ENCODE data around the gene WNT5B. TPM values are rescaled to one million over a fixed set of nuclear protein-coding genes. Genes with fewer than 3 reads are reported as not detected.
A peak's percentile ranks its signal among the peaks of the same experiment; 100 is the strongest.

The WNT5B gene
- total RNA-seq (2014; rRNA removed; shearing (Covaris generic)) = 8.0 and 13.5 TPM in 2 replicates

GRCh38 chr12:1628666-1629337 is at the start of gene WNT5B:
Gene WNT5B, plus strand, starts transcription at chr12:1629231. Its CDS starts 2,124 bp downstream, at chr12:1631355.
- DNase-seq (ENCODE audit: low spot score) = no peak
- in situ Hi-C loops (cut with HindIII; ENCODE audit: low sequenced_read_pairs) = loop anchor here (25.0 kb wide), 1 partner anchor 158 kb away; no protein-coding TSS in a partner anchor

GRCh38 chr12:1579651-1580435 is 49.2 kb upstream of the WNT5B start:
- in situ Hi-C loops (cut with HindIII; ENCODE audit: low sequenced_read_pairs) = no loop called here

GRCh38 chr12:1580526-1580925 is 48.5 kb upstream of the WNT5B start:
- DNase-seq (ENCODE audit: low spot score) = no peak
- in situ Hi-C loops (cut with HindIII; ENCODE audit: low sequenced_read_pairs) = no loop called here

More at GRCh38 chr12:1579651-1580435, 49.2 kb upstream of the WNT5B start:
- no peak for DNase-seq (ENCODE audit: low spot score)

- DNase-seq (ENCODE audit: low spot score) = no peak
- in situ Hi-C loops (cut with HindIII; ENCODE audit: low sequenced_read_pairs) = no loop called here
Measured at GRCh38 chr12:1581973-1582708, 46.9 kb upstream of the WNT5B start.

- in situ Hi-C loops (cut with HindIII; ENCODE audit: low sequenced_read_pairs) = no loop called here
- no peak for DNase-seq (ENCODE audit: low spot score)
Measured at GRCh38 chr12:1582709-1583050, 46.4 kb upstream of the WNT5B start.

- in situ Hi-C loops (cut with HindIII; ENCODE audit: low sequenced_read_pairs) = no loop called here
Measured at GRCh38 chr12:1583421-1584078, 45.5 kb upstream of the WNT5B start.

GRCh38 chr12:1584326-1584725 is 44.7 kb upstream of the WNT5B start:
- in situ Hi-C loops (cut with HindIII; ENCODE audit: low sequenced_read_pairs) = no loop called here

More at GRCh38 chr12:1583421-1584078, 45.5 kb upstream of the WNT5B start:
- DNase-seq (ENCODE audit: low spot score) = peak; percentile 87

GRCh38 chr12:1587927-1588574 is 41.0 kb upstream of the WNT5B start:
- in situ Hi-C loops (cut with HindIII; ENCODE audit: low sequenced_read_pairs) = no loop called here
- DNase-seq (ENCODE audit: low spot score) = no peak

More at GRCh38 chr12:1584326-1584725, 44.7 kb upstream of the WNT5B start:
- no peak for DNase-seq (ENCODE audit: low spot score)

- in situ Hi-C loops (cut with HindIII; ENCODE audit: low sequenced_read_pairs) = no loop called here
- DNase-seq (ENCODE audit: low spot score) = no peak
Measured at GRCh38 chr12:1588575-1588947, 40.5 kb upstream of the WNT5B start.

GRCh38 chr12:1590221-1590979 is 38.6 kb upstream of the WNT5B start:
- in situ Hi-C loops (cut with HindIII; ENCODE audit: low sequenced_read_pairs) = no loop called here
- peak; percentile 37 for DNase-seq (ENCODE audit: low spot score)

- in situ Hi-C loops (cut with HindIII; ENCODE audit: low sequenced_read_pairs) = no loop called here
Measured at GRCh38 chr12:1591034-1591433, 38.0 kb upstream of the WNT5B start.

GRCh38 chr12:1591543-1591942 is 37.5 kb upstream of the WNT5B start:
- in situ Hi-C loops (cut with HindIII; ENCODE audit: low sequenced_read_pairs) = no loop called here
- no peak for DNase-seq (ENCODE audit: low spot score)

More at GRCh38 chr12:1591034-1591433, 38.0 kb upstream of the WNT5B start:
- peak; percentile 44 for DNase-seq (ENCODE audit: low spot score)

- DNase-seq (ENCODE audit: low spot score) = peak; percentile 66
- in situ Hi-C loops (cut with HindIII; ENCODE audit: low sequenced_read_pairs) = no loop called here
Measured at GRCh38 chr12:1592444-1593173, 36.4 kb upstream of the WNT5B start.

- DNase-seq (ENCODE audit: low spot score) = peak; percentile 56
- in situ Hi-C loops (cut with HindIII; ENCODE audit: low sequenced_read_pairs) = no loop called here
Measured at GRCh38 chr12:1593174-1594005, 35.6 kb upstream of the WNT5B start.

- peak; percentile 54 for DNase-seq (ENCODE audit: low spot score)
- in situ Hi-C loops (cut with HindIII; ENCODE audit: low sequenced_read_pairs) = no loop called here
Measured at GRCh38 chr12:1594006-1594260, 35.1 kb upstream of the WNT5B start.

GRCh38 chr12:1594261-1595025 is 34.6 kb upstream of the WNT5B start, which contains the start of gene FBXL14:
Gene FBXL14, minus strand, starts transcription at chr12:1594581. Its CDS starts 515 bp downstream, at chr12:1594066.
- in situ Hi-C loops (cut with HindIII; ENCODE audit: low sequenced_read_pairs) = no loop called here
- DNase-seq (ENCODE audit: low spot score) = peak; percentile 88

All from G401 (cell line).